GM19372 (cell line): ENCODE measurements around the gene KCNJ1.

Experiments used
- ATAC-seq: cut with Tn5 transposase; IDR thresholded peaks from one replicate; pipeline ENCODE4 v1.9.1; 2021; ENCODE audit warnings: mild to moderate bottlenecking, low read depth, moderate library complexity; ENCODE audit not compliant: unreplicated experiment

KCNJ1 gene

DNA sequence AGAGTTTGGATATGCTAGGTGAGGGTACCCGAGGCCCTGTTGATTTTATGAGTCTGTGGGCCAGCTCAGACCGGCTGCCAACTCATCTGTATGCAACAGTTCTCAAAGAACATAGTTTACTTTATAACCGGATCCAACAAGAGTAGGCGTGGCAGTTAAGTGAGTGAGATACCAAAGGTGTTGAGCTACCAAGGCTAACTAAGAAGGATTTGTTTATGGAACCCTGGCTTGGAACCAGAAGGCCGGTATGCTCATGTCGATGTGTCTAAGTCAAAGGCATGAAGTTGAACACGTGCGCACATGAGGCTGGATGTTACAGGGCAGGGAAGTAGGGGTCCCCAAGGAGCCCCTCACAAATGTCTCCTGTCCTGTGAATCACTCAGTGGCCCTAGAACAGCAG is at the start of gene KCNJ1:
Gene KCNJ1, minus strand, starts transcription at position 20 of the 400 bp plus-strand sequence. CDS start 27,053 bp downstream, outside the sequence.
- ATAC-seq: no peak

- ATAC-seq: no peak
Measured at GRCh38 chr11:128916681-128917080, 49.6 kb upstream of the KCNJ1 start.

DNA sequence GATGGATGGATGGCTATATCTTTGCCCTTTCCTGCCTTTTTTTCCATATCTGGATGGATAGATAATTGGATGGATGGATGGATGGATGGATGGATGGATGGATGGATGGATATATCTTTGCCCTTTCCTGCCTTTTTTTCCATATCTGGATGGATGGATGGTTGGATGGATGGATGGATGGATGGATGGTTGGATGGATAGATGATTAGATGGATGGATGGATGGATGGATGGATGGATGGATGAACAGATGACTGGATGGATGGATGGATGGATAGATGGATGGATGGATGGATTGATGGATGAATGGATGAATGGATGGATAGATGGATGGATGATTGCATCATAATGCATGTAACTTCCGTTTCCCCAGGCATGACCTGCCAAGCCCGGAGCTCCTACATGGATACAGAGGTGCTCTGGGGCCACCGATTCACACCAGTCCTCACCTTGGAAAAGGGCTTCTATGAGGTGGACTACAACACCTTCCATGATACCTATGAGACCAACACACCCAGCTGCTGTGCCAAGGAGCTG is 49.0 kb upstream of the KCNJ1 start:
- no peak for ATAC-seq

DNA sequence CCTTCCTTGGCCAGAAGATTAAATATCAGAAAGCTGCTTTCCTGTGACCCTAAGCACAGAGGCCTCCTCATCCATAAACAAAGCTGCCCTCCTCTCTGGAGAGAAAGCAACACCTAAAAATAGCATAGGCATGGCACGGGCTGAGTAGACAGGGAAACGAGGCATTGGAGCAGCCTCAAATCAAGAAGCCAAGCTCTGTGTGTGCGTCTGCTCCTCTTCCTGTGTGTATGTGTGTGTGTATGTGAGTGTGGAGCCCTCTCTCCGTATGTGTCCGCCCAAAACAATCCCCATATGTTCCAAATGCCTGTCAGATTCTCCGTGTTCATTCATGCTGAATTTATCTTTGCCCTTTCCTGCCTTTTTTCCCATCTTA is 48.0 kb upstream of the KCNJ1 start:
- no peak for ATAC-seq

DNA sequence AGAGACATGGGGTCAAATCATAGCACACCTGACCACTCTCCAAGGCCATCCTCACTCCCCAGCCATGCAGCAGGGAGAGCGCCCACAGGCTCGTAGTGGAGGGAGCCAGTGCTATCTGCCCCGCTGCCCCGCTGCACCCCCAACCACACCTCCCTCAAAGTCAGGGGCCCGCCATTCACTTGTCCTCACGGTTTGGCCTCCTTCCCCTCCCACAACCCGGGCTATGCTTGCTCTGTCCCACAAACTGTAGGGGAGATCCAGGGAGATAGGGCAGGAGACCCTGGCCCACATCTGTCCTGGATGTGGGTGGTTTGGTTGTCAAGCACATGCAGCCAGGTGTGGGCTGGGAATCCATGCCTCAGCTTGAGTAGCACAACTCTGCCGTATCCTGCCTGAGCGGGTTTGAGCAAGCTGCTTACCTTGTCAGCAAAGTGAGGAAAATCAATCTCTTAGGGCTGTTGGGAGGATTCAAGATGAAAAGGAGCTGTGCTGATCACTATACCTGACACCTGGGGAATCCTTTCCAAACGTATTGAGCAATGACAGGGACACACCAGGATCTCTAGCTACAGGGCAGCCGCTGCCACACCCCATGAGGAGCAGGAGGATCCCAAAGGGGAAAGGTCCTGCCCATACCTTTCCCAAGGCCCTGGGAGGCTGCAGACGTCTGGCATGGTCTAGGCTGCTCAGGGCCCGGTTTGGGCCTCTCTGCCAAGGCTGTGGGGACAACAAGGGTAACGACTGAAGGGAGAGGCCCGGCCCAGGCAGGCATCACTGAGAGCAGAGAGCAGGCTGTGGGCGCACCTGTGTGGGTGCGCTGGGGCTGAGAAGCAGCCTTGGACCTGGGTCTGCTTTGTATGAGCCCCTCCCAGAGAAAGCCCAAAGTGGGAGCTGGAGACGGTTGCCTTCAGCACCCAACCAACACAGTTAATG is 47.4 kb upstream of the KCNJ1 start:
- no peak for ATAC-seq

DNA sequence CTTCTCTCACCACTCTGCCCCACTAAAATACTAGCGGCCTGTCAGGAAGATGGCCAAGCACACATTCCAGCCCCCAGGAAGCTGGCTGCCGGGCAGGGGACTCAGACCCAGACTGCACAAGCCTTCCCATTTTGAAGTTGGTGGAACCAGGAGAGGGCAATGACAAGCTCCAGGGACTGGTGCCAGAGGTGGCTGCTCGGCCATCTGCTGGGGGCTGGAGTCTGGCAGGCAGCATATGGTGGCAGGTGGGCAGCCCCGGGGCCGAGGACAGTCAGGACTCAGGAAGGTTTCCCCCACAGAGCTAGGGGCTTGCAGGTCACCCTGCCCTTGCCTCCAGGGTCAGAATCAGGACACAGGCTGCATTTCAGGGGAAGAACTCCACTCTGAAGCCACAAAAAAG is 46.7 kb upstream of the KCNJ1 start:
- ATAC-seq: no peak

DNA sequence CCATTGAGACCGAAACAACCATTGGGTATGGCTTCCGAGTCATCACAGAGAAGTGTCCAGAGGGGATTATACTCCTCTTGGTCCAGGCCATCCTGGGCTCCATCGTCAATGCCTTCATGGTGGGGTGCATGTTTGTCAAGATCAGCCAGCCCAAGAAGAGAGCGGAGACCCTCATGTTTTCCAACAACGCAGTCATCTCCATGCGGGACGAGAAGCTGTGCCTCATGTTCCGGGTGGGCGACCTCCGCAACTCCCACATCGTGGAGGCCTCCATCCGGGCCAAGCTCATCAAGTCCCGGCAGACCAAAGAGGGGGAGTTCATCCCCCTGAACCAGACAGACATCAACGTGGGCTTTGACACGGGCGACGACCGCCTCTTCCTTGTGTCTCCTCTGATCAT is 44.6 kb upstream of the KCNJ1 start:
- no peak for ATAC-seq

GRCh38 chr11:128911239-128911638 is 44.1 kb upstream of the KCNJ1 start:
- ATAC-seq: no peak

DNA sequence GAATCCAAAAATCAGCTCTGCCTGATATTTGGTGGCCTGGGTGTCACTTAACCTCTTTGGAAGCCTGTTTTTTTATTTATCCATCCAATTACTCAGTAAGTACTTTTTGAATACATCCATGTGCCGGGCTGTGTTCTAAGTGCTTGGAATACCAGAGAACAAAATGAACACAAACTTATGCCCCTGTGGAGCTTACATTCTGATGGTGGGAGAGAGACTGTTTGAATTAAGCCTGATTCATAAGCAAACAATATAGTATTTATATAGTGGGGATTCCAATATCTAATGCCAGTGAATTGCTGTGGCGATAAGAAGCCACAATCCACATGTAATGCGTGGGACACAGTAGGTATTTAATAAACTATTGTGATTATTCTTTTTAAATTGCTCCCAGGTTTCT is 43.5 kb upstream of the KCNJ1 start:
- no peak for ATAC-seq

DNA sequence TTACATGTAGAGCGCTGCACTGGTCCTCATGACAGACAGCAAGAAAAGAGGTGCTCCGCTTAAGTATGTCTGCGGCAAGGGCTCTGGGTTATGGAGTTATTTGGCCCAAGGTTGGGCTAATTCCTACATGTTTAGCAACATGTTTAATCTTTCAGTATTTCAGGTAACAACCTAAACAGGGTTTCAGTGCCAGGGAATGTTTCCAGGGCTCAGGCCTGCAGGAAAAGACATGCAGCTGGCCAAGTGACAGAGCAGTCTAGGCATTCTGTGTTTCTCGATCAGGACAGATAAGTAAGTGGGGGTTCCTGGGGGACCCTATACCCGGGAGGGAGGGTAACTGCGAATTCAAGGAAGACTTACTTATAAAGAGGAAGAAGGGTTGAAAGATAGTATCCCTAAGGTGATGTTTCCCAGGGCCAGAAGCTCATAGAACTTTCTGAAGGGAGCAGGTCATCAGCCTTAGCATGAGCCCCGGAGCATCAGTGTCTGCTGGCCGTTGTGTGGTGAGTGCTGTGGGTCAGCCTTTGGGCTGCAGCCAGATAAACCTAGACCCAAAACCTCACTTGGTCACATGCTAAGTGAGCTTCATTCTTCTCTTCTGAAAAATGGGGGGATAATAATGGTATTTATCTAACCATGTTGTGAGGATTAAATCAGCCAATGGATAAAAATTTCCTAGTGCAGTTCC is 42.5 kb upstream of the KCNJ1 start:
- no peak for ATAC-seq

DNA sequence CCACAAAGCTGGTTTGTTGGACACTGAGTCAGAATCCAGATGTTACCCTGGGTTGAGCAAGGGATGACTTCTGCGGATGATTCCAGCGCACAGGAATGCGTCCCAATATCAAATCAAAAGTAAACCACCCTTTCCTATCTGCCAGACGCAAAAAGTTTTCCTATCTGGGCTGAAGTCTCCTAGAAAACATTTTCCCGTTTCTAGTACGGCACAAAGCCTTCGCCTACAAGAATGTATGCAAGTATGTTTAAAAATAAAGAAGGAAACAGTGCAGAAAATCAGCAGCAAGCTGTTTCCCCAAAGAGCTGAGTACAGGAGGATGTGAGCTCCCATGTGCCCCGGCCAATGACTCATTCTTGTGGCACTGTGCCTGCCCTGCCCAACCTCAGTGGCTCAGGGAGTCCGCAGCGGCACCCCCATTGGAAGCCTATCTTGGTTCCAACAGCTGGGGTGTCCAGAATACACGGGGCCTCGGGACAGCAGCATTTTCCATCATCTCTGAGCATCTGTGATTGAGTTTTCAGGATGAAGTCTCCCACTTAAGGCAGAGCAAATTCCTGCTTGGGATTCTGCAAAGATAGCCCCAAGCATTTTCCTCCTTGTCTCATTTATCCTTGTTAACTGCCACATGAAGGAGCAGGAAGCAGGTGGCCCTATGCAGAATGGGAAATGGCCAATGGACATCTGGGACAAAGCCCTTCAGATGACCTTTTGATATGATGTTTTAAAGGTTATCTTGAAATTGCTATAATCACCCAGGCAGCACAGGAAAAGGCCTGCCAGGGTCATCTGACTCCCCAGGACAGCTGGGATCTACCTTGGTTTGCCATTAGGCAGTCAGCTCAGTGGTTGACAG is 41.5 kb upstream of the KCNJ1 start:
- ATAC-seq: no peak

DNA sequence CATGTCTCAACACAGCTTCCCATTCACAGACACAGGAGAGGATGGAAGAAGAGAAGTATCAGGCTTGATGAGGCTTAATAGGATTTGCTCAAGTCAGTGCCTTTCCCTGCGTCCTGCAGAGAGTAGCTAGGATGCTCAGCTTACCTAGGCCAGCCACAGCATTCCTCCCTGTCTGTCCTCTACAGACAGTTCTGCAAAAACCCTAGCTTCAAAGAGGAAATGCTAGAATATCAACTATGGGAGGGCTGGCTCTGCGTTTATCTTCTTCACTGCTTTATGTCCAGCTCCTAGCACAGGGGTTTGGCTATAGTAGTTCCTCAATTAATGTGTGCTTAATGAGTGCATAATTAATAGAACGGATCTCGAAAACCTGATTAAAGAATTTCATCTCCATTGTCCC is 40.5 kb upstream of the KCNJ1 start:
- ATAC-seq: no peak

DNA sequence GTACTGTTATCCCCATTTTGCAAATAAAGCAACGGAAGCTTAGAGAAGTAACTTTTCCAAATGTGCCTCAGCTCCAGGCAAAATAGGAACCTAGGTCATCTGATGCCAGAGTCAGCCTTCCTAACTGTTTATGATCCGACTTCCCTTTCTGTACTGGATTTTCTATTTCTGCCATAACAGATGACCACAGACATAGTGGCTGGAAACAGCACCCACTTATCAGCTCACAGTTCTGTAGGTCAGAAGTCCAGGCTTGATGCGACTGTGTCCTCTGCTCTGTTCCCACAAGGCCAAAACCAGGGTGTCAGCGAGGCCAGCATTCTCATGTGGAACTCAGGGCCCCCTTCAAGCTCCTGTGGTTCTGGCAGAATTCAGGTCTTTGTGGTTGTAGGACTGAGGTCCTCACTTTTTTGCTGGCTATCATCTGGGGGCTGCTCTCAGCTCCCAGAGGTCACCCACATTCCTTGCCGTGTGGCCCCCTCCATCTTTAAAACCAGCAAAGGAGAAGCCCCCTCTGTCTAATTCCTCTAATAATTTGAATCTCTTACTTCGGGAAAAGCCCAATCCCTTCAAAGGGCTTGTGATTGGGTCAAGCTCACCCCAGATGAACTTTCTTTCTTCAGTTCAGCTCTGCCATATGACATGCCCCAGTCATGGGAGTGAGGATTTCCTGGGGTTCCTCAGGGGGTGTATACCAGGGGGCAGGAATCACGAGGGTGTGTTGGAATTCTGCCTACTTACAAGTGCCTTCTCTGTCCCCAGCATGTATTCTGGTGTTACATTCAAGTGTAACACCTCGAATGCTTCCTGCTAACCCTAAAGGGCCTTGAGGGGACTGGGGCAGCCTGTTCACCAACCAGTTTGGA is 39.3 kb upstream of the KCNJ1 start:
- ATAC-seq: no peak

DNA sequence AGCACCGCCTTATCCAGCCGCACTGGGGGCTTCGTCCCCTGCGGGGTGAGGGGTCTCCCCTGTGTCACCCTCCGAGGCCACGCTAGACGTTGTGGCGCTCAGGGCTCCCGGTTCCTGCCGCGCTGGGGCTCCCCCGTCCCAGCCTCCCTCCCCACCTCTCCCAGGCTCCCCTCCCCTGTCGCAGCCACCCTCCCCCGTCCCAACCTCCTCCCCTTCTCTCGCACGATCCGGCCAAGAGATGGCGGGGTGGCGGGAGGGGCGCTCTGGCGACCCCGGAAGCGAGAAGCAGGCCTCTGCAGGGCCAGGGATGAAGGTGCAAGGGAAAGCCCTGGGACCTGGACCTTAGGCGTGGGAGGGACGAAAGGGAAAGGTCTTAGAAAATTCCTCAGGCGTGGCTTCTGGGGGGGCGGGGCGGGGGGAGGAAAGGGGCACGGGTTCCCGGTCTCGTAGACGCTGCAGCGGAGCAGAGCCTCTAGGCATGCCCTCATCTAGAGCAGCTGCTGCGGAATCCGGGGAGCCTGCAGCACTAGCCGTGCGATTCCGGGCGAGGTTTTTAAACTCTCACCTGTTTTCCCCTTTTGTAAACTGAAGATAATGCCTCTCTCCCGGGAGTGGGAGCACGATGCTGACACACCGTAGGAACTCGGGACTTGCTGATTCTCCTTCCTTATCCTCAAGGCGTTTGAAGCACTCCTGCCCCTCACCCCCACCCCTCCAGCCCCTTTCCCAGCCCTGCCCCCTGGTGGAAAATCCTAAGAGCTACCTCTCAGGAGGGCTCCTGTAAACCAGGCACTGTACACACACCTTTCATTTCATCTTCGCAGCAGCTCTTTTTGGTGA is 38.5 kb upstream of the KCNJ1 start:
- ATAC-seq: peak; percentile 50

DNA sequence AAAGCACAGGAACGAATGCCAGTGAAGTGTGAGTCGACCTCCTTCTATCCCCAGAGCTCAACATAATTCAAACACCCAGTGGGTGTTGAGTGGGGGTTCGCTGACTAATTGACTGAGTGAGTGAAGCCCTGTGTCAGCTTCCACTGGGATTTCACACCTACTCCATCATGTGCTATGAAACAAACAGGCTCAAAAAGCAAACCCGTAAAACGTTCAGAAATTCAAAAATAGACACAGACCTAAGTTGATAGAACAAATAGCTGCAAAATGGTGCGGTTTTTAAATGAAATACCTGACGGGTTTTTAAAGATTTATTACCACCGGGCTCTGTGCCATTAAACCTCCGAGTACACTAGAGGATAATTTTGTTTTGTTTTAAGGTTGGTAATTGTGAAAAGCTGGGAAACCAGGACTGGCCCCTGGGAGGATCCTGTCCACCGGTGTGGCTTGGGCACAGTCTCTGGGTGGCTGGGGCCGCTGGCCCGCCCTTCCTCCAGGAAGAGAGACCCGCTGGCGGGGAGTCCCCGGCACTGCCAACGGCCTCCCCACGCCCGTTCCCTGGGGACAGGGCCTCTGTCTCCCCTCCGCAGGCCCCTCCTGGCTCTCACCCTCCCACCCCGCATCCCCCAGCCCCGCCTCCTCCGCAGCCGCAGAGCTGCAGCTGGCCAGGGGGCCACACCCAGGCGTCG is 37.7 kb upstream of the KCNJ1 start:
- ATAC-seq: peak; percentile 36

- ATAC-seq: no peak
Measured at GRCh38 chr11:128904303-128904655, 37.2 kb upstream of the KCNJ1 start.

DNA sequence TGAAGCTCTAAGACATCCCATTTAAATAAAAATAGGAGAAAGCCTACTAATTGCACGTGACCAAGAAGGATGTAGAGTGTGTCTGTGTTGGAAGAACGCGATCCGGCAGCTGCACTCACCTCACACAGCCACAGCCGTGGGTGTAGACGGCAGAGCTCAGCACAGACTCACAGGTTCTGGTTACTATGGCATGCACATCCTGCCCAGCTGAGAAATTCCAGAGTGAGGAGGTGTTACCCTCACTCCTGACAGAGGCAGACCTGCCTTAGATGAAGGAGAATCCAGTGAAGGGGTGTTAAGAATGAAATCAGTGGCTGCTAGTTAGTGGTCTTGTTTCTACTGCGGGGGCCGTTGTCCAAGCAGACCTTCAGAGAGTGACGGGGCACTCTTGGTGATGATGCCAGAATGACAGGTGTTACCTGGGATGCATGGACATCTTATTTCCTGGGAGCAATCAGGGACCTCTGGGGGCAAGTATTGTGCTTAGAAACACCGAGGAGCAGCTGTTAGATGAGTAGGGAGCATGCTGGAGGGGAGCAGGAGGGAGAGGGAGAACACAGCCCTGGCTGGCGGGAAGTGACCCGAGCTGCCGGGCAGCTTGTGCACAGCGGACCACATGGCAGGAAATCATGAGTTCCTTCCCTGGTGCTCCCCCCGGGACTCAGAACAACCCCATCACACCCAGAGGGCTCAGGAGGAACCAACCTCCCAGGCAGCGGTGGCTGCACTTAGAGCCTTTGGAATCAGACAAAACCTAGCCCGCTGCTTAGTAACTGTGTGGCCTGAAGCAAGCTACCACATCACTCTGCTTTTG is 36.4 kb upstream of the KCNJ1 start:
- no peak for ATAC-seq
